Naive thymus-derived CD4-positive, alpha-beta T cell (primary cell): ENCODE results near the gene EIF4EBP2. TPM values are rescaled to one million over a fixed set of nuclear protein-coding genes. Genes with fewer than 3 reads are reported as not detected.

Experiments used
- ATAC-seq: fragments of 150-1000 bp; cut with Tn5 transposase; 2 replicates; pipeline ENCODE4 v1.10.0; 2021; ENCODE audit warnings: mild to moderate bottlenecking, moderate library complexity
- CTCF ChIA-PET: fragments of 350-600 bp; sonication (Branson Sonifier 250); formaldehyde crosslinking; loops from one replicate; lab custom pipeline; 2021; ENCODE audit warnings: antibody characterized with exemption; lab: Charles Lee
- POLR2A ChIA-PET: fragments of 350-600 bp; sonication (Branson Sonifier 250); formaldehyde crosslinking; loops from one replicate; lab custom pipeline; 2021; ENCODE audit warnings: antibody characterized with exemption, inconsistent platforms; lab: Charles Lee
- DNase-seq, 9 donors: peaks; one replicate each; pipeline versions ENCODE4 v3.0.0 to v3.0.0-alpha.2; 2020 to 2022; ENCODE audit warnings: mixed read lengths in 1 of 9
- H3K27ac ChIP-seq: one replicate; pipeline ENCODE4 v1.7.0; 2013; ENCODE audit warnings: mild to moderate bottlenecking, low read depth, low read length, moderate library complexity
- H3K27me3 ChIP-seq, 2 donors: one replicate each; pipeline ENCODE4 v1.7.0; 2013; ENCODE audit warnings: low read length in 2 of 2, mild to moderate bottlenecking in 2 of 2, moderate library complexity in 2 of 2; ENCODE audit not compliant: control insufficient read depth in 2 of 2, insufficient read depth in 2 of 2
- H3K36me3 ChIP-seq, 3 experiments: 1 replicate in 2 of 3; 2 replicates in 1 of 3; pipeline ENCODE4 v1.7.0; 2013; ENCODE audit warnings: low read length in 3 of 3, mild to moderate bottlenecking in 3 of 3, moderate library complexity in 1 of 3; ENCODE audit not compliant: insufficient read depth in 3 of 3, control insufficient read depth in 2 of 3
- H3K4me1 ChIP-seq, 2 donors: one replicate each; pipeline ENCODE4 v1.7.0; 2013; ENCODE audit warnings: low read length in 2 of 2, mild to moderate bottlenecking in 2 of 2, moderate library complexity in 1 of 2; ENCODE audit not compliant: control insufficient read depth in 2 of 2, insufficient read depth in 2 of 2
- H3K4me3 ChIP-seq: 2 replicates; pipeline ENCODE4 v1.7.0; 2013; ENCODE audit warnings: mild to moderate bottlenecking, low read length
- H3K9me3 ChIP-seq, 3 experiments: 1 replicate in 2 of 3; 2 replicates in 1 of 3; pipeline ENCODE4 v1.7.0; 2013; ENCODE audit warnings: low read length in 3 of 3; ENCODE audit not compliant: control insufficient read depth in 2 of 3
- H3K27ac Mint-ChIP-seq, 9 donors: one replicate each; pipeline ENCODE4 v1.8.0; 2020 to 2022; ENCODE audit warnings: mixed read lengths in 9 of 9, mild to moderate bottlenecking in 8 of 9, moderate library complexity in 5 of 9, inconsistent platforms in 2 of 9
- H3K27me3 Mint-ChIP-seq, 5 donors: one replicate each; pipeline ENCODE4 v1.8.0; 2021 to 2022; ENCODE audit warnings: mixed read lengths in 5 of 5, mild to moderate bottlenecking in 1 of 5
- H3K36me3 Mint-ChIP-seq, 5 donors: one replicate each; pipeline ENCODE4 v1.8.0; 2020 to 2022; ENCODE audit warnings: mixed read lengths in 5 of 5, mild to moderate bottlenecking in 3 of 5, inconsistent platforms in 1 of 5
- H3K4me1 Mint-ChIP-seq, 7 donors: one replicate each; pipeline ENCODE4 v1.8.0; 2020 to 2022; ENCODE audit warnings: mixed read lengths in 7 of 7, mild to moderate bottlenecking in 3 of 7, inconsistent platforms in 1 of 7
- H3K4me3 Mint-ChIP-seq, 10 donors: one replicate each; pipeline ENCODE4 v1.8.0; 2020 to 2022; ENCODE audit warnings: mild to moderate bottlenecking in 10 of 10, mixed read lengths in 10 of 10, moderate library complexity in 6 of 10, inconsistent platforms in 2 of 10
- H3K9me3 Mint-ChIP-seq, 11 donors: one replicate each; pipeline ENCODE4 v1.8.0; 2020 to 2022; ENCODE audit warnings: mixed read lengths in 11 of 11, mild to moderate bottlenecking in 4 of 11, inconsistent platforms in 1 of 11, moderate library complexity in 1 of 11
- intact Hi-C, 2 donors: fragments of 100-400 bp; cut with micrococcal nuclease; formaldehyde crosslinking; loops; one replicate each; pipeline ENCODE4 v1.15.1; 2023
- polyA plus RNA-seq, 2 donors: library from polyadenylated mRNA; unstranded; fragments of 300-500 nt; fragmentation: Illumina TruSeq; gene quantifications; one replicate each; pipeline ENCODE4 v1.2.3, GENCODE V29; 2021
- total RNA-seq, 6 experiments: library from RNA in 5 of 6; stranded (reverse) in 5 of 6; gene quantifications; 1 replicate in 5 of 6; 2 replicates in 1 of 6; pipeline ENCODE4 v1.2.3 and lab custom pipeline; 2021 to 2026

EIF4EBP2 gene
- total and polyA plus RNA-seq, 7 experiments from 2014 or later: 33.5 to 54.3 (median 47.8) TPM

DNA sequence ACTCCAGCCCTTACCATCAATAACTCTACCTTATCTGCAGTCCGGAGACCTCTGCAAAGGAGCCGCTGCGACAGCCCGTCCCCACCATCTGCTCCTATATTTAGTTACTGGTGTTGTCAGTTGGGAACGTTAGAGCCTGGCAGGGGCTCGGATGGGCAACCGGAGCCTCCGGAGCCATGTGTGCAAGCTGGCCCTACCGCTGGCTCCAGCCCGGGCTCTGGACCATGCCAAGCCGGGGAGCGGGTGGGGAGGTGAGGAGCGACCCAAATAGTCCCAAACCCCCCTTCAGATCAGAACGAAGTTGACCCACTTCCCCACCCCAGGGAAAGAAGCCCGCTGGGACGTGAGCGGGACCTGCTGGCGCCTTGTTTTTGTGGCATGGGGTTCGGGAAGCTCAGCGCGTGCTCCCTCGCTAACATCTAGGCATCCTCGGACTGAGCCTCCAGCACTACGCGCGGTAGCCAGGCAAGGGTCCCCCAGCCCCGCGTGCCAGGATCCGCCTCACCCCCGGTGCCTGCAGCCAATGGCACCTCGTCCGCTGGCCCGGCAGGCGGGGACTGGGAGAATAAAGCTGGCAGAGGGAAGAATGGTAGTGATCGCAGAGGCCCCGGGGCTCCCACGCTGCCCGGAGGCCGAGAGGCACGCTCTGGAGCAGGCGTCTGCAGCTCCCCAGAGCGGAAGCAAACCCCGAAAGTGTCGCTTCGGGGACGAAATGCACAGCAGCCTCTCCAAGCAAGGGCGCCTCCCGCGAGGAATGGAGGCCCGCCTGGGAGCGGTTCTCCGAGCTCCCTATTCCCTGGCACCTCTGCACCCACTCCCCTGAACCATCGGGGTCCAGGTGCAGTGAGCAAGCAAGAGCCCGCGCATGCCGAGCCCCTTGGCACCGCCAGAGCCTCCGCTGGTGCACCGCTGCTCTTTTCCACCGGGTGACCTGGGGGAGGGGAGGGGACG is 22.2 kb upstream of the EIF4EBP2 start:
- intact Hi-C loops: loop anchor here (1.0 to 10.0 kb wide), 10 partner anchors 23 to 436 kb away; partner anchors contain the start of genes EIF4EBP2 (in 2 of the 2), PALD1 (in 2 of the 2), SAR1A (in 2 of the 2) and TYSND1 (in 2 of the 2)
- Histone ChIP-seq H3K27ac (peak overlapping the region; percentile 32), H3K9me3 (no peaks in the 10 kb centered on the region), H3K4me3 (peak overlapping the region; percentile 94), H3K27me3 (no peaks in the 10 kb centered on the region), H3K36me3 (no peaks in the 10 kb centered on the region), H3K4me1 (peaks cover 4 to 6% of the 10 kb centered on the region in 2 donors)
- Mint-ChIP-seq H3K4me3 (peak overlapping the region; percentile 82 to 92 (median 90)), H3K27ac (peak overlapping the region in 6 of 9 donors; percentile 17 to 86 (median 46)), H3K36me3 (peaks cover 0 to 5% (median 3%) of the 10 kb centered on the region in 5 donors), H3K27me3 (no peaks in the 10 kb centered on the region), H3K9me3 (peaks cover 0 to 9% (median 0%) of the 10 kb centered on the region in 11 donors), H3K4me1 (peaks cover 2 to 20% (median 10%) of the 10 kb centered on the region in 7 donors)
- DNase-seq (peak in 6 of 9 donors; percentile 25 to 53 (median 40)), ATAC-seq (peak; percentile 43)
- ChIA-PET CTCF (interaction anchor here (0.7 to 1.2 kb wide), 3 partner anchors 23 to 160 kb away, joined by 3 to 4 read pairs (median 3); no protein-coding TSS in a partner anchor), POLR2A (interaction anchor here (1.5 to 1.8 kb wide), 2 partner anchors 22 to 24 kb away, joined by 4 read pairs; partner anchors contain the start of gene EIF4EBP2)

DNA sequence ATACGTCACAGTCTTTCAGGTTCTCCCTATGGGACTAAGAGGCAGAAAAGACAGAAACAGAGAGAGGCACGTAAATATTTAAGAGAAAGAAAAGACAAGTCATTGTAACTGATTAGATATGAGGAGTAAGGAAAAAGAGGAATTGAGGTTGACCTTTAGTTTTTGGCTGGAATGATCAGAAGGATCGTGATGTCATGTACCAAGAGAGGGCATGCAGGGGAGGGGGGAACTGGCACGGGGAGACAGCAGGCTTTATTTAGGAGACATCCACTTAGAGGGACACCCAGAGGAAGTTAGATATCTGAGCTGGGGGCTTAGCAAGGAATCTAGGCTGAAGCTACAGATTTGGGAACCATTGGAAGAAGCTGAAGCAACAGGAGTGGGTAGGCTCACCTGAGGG is 12.3 kb upstream of the EIF4EBP2 start:
- CTCF ChIA-PET: no interaction called here
- POLR2A ChIA-PET: no interaction called here
- Mint-ChIP-seq H3K27ac (no peak overlapping the region), H3K4me1 (peaks cover 0 to 5% (median 0%) of the 10 kb centered on the region in 7 donors), H3K36me3 (no peaks in the 10 kb centered on the region), H3K9me3 (no peaks in the 10 kb centered on the region), H3K4me3 (no peak overlapping the region), H3K27me3 (peaks cover 0 to 27% (median 5%) of the 10 kb centered on the region in 5 donors)
- H3K27me3 ChIP-seq: no peaks in the 10 kb centered on the region
- intact Hi-C loops: no loop called here
- H3K9me3 ChIP-seq: no peaks in the 10 kb centered on the region
- no peaks in the 10 kb centered on the region for H3K4me1 ChIP-seq
- DNase-seq: no peak
- no peak overlapping the region for H3K4me3 ChIP-seq
- ATAC-seq: no peak
- no peak overlapping the region for H3K27ac ChIP-seq
- H3K36me3 ChIP-seq: no peaks in the 10 kb centered on the region

DNA sequence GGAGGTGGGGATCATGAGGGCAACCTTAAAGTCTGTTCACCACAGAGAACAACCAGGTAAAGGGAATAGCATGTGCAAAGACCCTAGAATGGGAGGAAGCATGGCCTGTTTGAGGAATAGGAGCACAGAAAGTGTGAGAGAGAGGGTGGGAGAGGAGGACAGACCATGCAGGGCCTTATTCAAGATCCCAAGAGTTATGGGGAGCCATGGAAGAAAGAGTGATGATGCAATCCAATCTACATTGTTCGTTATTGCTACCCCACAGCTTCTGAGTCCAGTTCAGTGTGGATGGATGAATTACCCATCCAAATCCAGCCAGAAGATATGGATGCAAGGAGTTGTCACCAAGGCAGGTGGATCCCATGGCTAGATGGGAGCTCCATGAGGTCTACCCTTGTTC is 7.8 kb upstream of the EIF4EBP2 start:
- peaks cover 0 to 5% (median 0%) of the 10 kb centered on the region in 7 donors for H3K4me1 Mint-ChIP-seq
- Histone ChIP-seq H3K27ac (no peak overlapping the region), H3K4me1 (no peaks in the 10 kb centered on the region), H3K27me3 (no peaks in the 10 kb centered on the region), H3K36me3 (no peaks in the 10 kb centered on the region), H3K9me3 (no peaks in the 10 kb centered on the region), H3K4me3 (no peak overlapping the region)
- H3K4me3 Mint-ChIP-seq: no peak overlapping the region
- ChIA-PET POLR2A (interaction anchor here (1.3 kb wide), 1 partner anchor 250 kb away, joined by 3 read pairs; no protein-coding TSS in a partner anchor), CTCF (no interaction called here)
- intact Hi-C loops: no loop called here
- H3K27me3 Mint-ChIP-seq: peaks cover 0 to 11% (median 5%) of the 10 kb centered on the region in 5 donors
- H3K9me3 Mint-ChIP-seq: no peaks in the 10 kb centered on the region
- DNase-seq (no peak), ATAC-seq (no peak)
- H3K36me3 Mint-ChIP-seq: no peaks in the 10 kb centered on the region
- H3K27ac Mint-ChIP-seq: no peak overlapping the region

DNA sequence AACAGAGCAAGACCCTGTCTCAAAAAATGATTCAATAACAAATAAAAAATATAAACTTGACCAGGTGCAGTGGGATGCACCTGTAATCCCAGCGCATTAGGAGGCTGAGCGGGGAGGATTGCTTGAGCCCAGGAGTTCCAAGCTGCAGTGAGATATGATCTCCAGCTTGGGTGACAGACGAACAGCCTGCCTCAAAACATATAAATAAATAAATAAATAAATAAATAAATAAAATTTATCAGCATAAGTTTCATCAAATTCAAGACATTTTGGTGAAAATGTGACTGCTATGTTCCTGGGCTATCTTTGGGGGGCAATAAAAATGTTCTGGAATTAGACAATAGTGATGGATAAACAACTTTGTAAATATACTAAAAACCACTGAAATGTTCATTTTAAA is 4.8 kb upstream of the EIF4EBP2 start:
- Histone ChIP-seq H3K9me3 (no peaks in the 10 kb centered on the region), H3K27me3 (no peaks in the 10 kb centered on the region), H3K27ac (no peak overlapping the region), H3K36me3 (no peaks in the 10 kb centered on the region), H3K4me1 (peaks cover 0 to 6% of the 10 kb centered on the region in 2 donors), H3K4me3 (no peak overlapping the region)
- ChIA-PET CTCF (interaction anchor here (0.7 kb wide), 1 partner anchor 178 kb away, joined by 5 read pairs; no protein-coding TSS in a partner anchor), POLR2A (no interaction called here)
- no peak for ATAC-seq
- Mint-ChIP-seq H3K4me1 (peaks cover 0 to 15% (median 12%) of the 10 kb centered on the region in 7 donors), H3K27ac (no peak overlapping the region), H3K36me3 (no peaks in the 10 kb centered on the region), H3K27me3 (peaks cover 0 to 3% (median 0%) of the 10 kb centered on the region in 5 donors), H3K4me3 (peak overlapping the region in 1 of 10 donors; percentile 49), H3K9me3 (no peaks in the 10 kb centered on the region)
- intact Hi-C loops: no loop called here
- DNase-seq: no peak

DNA sequence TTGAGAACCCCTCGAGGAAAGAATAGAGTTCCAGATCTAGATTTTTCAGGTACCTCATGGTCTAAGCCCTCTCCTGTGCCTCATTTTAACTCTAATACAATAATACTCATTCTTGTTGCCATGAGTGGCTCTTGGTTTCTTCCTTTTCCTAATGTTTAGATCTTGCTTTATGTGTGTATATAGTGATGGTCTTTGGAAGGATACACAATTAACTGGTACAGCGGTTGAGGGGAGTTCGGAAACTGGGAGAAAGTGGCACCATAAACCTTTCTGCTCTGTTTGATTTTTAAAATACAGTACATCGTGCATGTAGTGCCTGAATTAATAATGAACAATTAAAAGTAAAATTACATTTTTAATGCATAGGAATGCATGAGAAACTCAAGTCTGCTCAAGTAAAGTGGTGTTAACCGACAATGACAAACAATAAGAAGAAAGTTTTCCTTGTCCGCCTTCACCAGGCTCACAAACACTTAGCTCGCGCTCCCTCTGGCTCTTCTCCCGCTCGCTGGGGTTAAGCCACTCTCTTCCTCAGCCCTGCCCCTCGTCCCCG is 386 bp upstream of the EIF4EBP2 start:
- peak overlapping the region; percentile 76 to 92 (median 88) for H3K27ac Mint-ChIP-seq
- Histone ChIP-seq H3K36me3 (no peaks in the 10 kb centered on the region), H3K9me3 (no peaks in the 10 kb centered on the region), H3K27ac (peak overlapping the region; percentile 86), H3K4me1 (peaks cover 13 to 24% of the 10 kb centered on the region in 2 donors), H3K27me3 (no peaks in the 10 kb centered on the region), H3K4me3 (peak overlapping the region; percentile 82)
- peaks cover 0 to 3% (median 0%) of the 10 kb centered on the region in 5 donors for H3K27me3 Mint-ChIP-seq
- DNase-seq (no peak), ATAC-seq (no peak)
- intact Hi-C loops: loop anchor here (1.0 to 10.0 kb wide), 14 partner anchors 15 to 1449 kb away; partner anchors contain the start of genes LRRC20 (in 2 of the 2), PCBD1 (in 2 of the 2), PPA1 (in 2 of the 2) and SAR1A (in 2 of the 2)
- CTCF ChIA-PET: interaction anchor here (0.7 to 0.9 kb wide), 2 partner anchors 10 to 182 kb away, joined by 3 to 4 read pairs; no protein-coding TSS in a partner anchor
- peaks cover 23 to 46% (median 37%) of the 10 kb centered on the region in 7 donors for H3K4me1 Mint-ChIP-seq
- H3K4me3 Mint-ChIP-seq: peak overlapping the region; percentile 83 to 99 (median 95)
- H3K36me3 Mint-ChIP-seq: peaks cover 0 to 7% (median 4%) of the 10 kb centered on the region in 5 donors
- POLR2A ChIA-PET: interaction anchor here (0.7 to 2.8 kb wide), 17 partner anchors 9 to 310 kb away, joined by 3 to 13 read pairs (median 7); partner anchors contain the start of genes LRRC20, PPA1, SAR1A and TYSND1
- no peaks in the 10 kb centered on the region for H3K9me3 Mint-ChIP-seq

DNA sequence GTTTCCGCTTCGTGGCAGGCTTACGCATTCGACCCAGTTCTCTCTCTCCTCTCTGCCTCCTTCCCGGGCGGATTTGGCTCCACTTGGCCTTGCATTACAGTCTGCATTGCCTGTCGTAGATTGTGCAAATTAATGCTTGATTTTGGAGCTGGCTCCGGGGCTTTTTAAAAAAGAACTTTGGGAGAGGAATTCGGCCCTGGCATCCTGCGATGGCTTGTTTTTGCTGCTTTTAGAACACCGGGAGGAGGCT is 767 bp downstream of the EIF4EBP2 start:
- Histone ChIP-seq H3K9me3 (no peaks in the 10 kb centered on the region), H3K4me1 (peaks cover 13 to 24% of the 10 kb centered on the region in 2 donors), H3K36me3 (no peaks in the 10 kb centered on the region), H3K4me3 (peak overlapping the region; percentile 82), H3K27me3 (no peaks in the 10 kb centered on the region), H3K27ac (peak overlapping the region; percentile 86)
- peaks cover 34 to 58% (median 49%) of the 10 kb centered on the region in 7 donors for H3K4me1 Mint-ChIP-seq
- no peak for DNase-seq
- peak overlapping the region; percentile 91 to 99 (median 96) for H3K4me3 Mint-ChIP-seq
- H3K27me3 Mint-ChIP-seq: no peaks in the 10 kb centered on the region
- ATAC-seq: no peak
- peaks cover 1 to 15% (median 7%) of the 10 kb centered on the region in 5 donors for H3K36me3 Mint-ChIP-seq
- H3K27ac Mint-ChIP-seq: peak overlapping the region; percentile 88 to 97 (median 94)
- ChIA-PET POLR2A (interaction anchor here (0.8 to 2.8 kb wide), 13 partner anchors 8 to 258 kb away, joined by 3 to 13 read pairs (median 7); partner anchors contain the start of genes LRRC20, PPA1, SAR1A and TYSND1), CTCF (interaction anchor here (0.8 to 1.0 kb wide), 3 partner anchors 9 to 41 kb away, joined by 3 to 4 read pairs (median 3); no protein-coding TSS in a partner anchor)
- H3K9me3 Mint-ChIP-seq: no peaks in the 10 kb centered on the region
- intact Hi-C loops: loop anchor here (1.0 to 10.0 kb wide), 14 partner anchors 14 to 1448 kb away; partner anchors contain the start of genes LRRC20 (in 2 of the 2), PCBD1 (in 2 of the 2), PPA1 (in 2 of the 2) and SAR1A (in 2 of the 2)
